ENCODE data around the gene RNGTT.

The RNGTT gene

GRCh38 chr6:88573561-88573960 is 389.9 kb downstream of the RNGTT start:
- no peak for DNase-seq
- no peak for TF ChIP-seq CTCF (IDR thresholded peaks at IDR 0.05; ENCODE audit: low read depth, low read length)
- Histone ChIP-seq H3K4me3 (ENCODE audit: low read depth, low read length) (no peak overlapping the region), H3K9me3 (ENCODE audit: severe bottlenecking) (peaks cover 8% of the 10 kb centered on the region), H3K36me3 (no peaks in the 10 kb centered on the region), H3K27ac (no peak overlapping the region), H3K27me3 (ENCODE audit: insufficient read depth, low read depth, severe bottlenecking) (no peaks in the 10 kb centered on the region)

- peaks cover 8% of the 10 kb centered on the region for H3K9me3 ChIP-seq (ENCODE audit: severe bottlenecking)
- no peaks in the 10 kb centered on the region for H3K27me3 ChIP-seq (ENCODE audit: insufficient read depth, low read depth, severe bottlenecking)
- no peak for TF ChIP-seq CTCF (IDR thresholded peaks at IDR 0.05; ENCODE audit: low read depth, low read length)
- DNase-seq, result no peak
- no peaks in the 10 kb centered on the region for H3K36me3 ChIP-seq
- H3K4me3 ChIP-seq (ENCODE audit: low read depth, low read length), result no peak overlapping the region
- H3K27ac ChIP-seq, result no peak overlapping the region
Measured at GRCh38 chr6:88572449-88573139, 390.8 kb downstream of the RNGTT start.

GRCh38 chr6:88569959-88570358 is 393.5 kb downstream of the RNGTT start:
- H3K36me3 ChIP-seq, result no peaks in the 10 kb centered on the region
- no peak overlapping the region for H3K4me3 ChIP-seq (ENCODE audit: low read depth, low read length)
- DNase-seq, result no peak
- TF ChIP-seq CTCF (IDR thresholded peaks at IDR 0.05; ENCODE audit: low read depth, low read length), result no peak
- H3K27ac ChIP-seq, result no peak overlapping the region
- peaks cover 8% of the 10 kb centered on the region for H3K9me3 ChIP-seq (ENCODE audit: severe bottlenecking)
- no peaks in the 10 kb centered on the region for H3K27me3 ChIP-seq (ENCODE audit: insufficient read depth, low read depth, severe bottlenecking)

GRCh38 chr6:88567696-88568095 is 395.7 kb downstream of the RNGTT start:
- Histone ChIP-seq H3K27me3 (ENCODE audit: insufficient read depth, low read depth, severe bottlenecking) (no peaks in the 10 kb centered on the region), H3K4me3 (ENCODE audit: low read depth, low read length) (no peak overlapping the region), H3K27ac (no peak overlapping the region), H3K36me3 (no peaks in the 10 kb centered on the region), H3K9me3 (ENCODE audit: severe bottlenecking) (peaks cover 8% of the 10 kb centered on the region)
- TF ChIP-seq CTCF (IDR thresholded peaks at IDR 0.05; ENCODE audit: low read depth, low read length), result no peak
- no peak for DNase-seq

DNA sequence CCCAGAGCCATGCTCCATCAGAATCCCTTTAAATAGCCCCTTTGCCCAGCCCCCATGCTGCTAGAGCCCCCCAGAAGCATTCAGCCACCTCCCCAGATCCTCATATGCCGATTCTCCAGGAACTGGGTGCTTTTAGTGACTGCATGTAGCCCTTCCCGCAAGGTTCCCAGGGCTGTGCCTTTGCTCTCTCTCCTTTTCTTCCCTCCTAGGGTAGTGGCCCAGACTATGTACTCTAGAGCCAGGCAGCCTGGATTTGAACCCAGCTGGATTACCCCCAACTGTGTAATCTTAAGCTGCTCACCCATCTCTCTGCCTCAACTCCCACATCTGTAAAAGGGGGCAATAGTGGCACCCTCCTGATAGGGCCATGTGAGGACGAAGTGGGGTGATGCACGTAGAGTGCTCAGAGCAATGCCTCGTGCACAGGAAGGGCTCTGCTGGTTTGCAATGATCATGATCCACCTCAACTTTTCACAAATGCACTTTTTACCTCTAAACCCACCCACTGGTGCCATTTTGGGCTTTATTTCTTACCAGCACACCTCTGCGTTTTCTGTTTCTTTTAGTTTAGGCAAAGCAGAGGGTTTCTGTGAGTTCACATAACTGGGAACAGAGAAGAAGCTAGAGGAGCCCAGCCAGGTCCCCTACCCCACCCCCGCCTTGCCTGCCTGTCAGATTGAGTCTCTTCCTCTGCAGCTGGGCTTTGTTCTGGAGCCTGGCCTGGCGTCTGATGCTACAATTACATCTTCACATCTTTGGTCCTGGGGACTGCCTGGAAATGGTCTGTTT is 396.5 kb downstream of the RNGTT start:
- peaks cover 8% of the 10 kb centered on the region for H3K9me3 ChIP-seq (ENCODE audit: severe bottlenecking)
- no peaks in the 10 kb centered on the region for H3K36me3 ChIP-seq
- H3K27ac ChIP-seq, result no peak overlapping the region
- no peaks in the 10 kb centered on the region for H3K27me3 ChIP-seq (ENCODE audit: insufficient read depth, low read depth, severe bottlenecking)
- no peak for TF ChIP-seq CTCF (IDR thresholded peaks at IDR 0.05; ENCODE audit: low read depth, low read length)
- no peak overlapping the region for H3K4me3 ChIP-seq (ENCODE audit: low read depth, low read length)
- DNase-seq, result no peak

All from WERI-Rb-1 (cell line).